ENCODE results near the gene LEFTY2. TPM values are rescaled to one million over a fixed set of nuclear protein-coding genes. Genes with fewer than 3 reads are reported as not detected.

LEFTY2 gene
- total and polyA plus RNA-seq, 2 of the 4 experiments (the other 2 are of a cell fraction), result not detected

GRCh38 chr1:225965231-225965630 is 24.2 kb upstream of the LEFTY2 start:
- Histone ChIP-seq H2BK120ac (ENCODE audit: low read depth, low read length) (no peak overlapping the region), H3K4me3 (ENCODE audit: insufficient read depth, low read depth, low read length) (no peak overlapping the region), H3K9me1 (ENCODE audit: insufficient read depth, low read length) (no peaks in the 10 kb centered on the region), H3K18ac (ENCODE audit: low read depth, low read length) (no peak overlapping the region), H3K9ac (ENCODE audit: low read depth, low read length) (no peak overlapping the region), H3K27me3 (ENCODE audit: control insufficient read depth, insufficient read depth, low read length) (no peaks in the 10 kb centered on the region), H2BK20ac (ENCODE audit: low read depth, low read length) (no peak overlapping the region), H3K4me2 (ENCODE audit: low read depth, low read length) (no peak overlapping the region), H2AK5ac (ENCODE audit: low read depth, low read length) (no peak overlapping the region), H3K4me1 (ENCODE audit: control insufficient read depth, insufficient read depth, low read length) (no peaks in the 10 kb centered on the region), H3K23ac (ENCODE audit: low read depth, low read length) (no peak overlapping the region), H3K4ac (ENCODE audit: low read depth, low read length) (no peak overlapping the region), H3K9me3 (ENCODE audit: control insufficient read depth, insufficient read depth, low read length) (no peaks in the 10 kb centered on the region), H4K91ac (ENCODE audit: insufficient read depth, low read depth, low read length) (no peak overlapping the region), H2AK9ac (replicated peaks; ENCODE audit: low read depth, low read length, poor library complexity) (no peak overlapping the region), H2AFZ (replicated peaks; ENCODE audit: low read length, poor library complexity) (no peak overlapping the region), H3K79me1 (ENCODE audit: low read depth in 1 of 2, low read length in 2 of 2) (no peaks in the 10 kb centered on the region), H3K56ac (ENCODE audit: extremely low read depth, insufficient read depth, low read length) (no peak overlapping the region), H4K20me1 (ENCODE audit: insufficient read depth, low read length) (no peaks in the 10 kb centered on the region), H4K8ac (ENCODE audit: low read depth in 2 of 2, low read length in 2 of 2) (no peak overlapping the region), H4K5ac (ENCODE audit: low read depth, low read length) (no peak overlapping the region), H2BK5ac (ENCODE audit: low read depth, low read length, poor library complexity, severe bottlenecking) (no peak overlapping the region), H3K14ac (replicated peaks; ENCODE audit: low read depth, low read length) (no peak overlapping the region), H3K27ac (ENCODE audit: insufficient read depth, low read length) (no peak overlapping the region), H3K36me3 (ENCODE audit: control insufficient read depth, insufficient read depth, low read length) (no peaks in the 10 kb centered on the region), H2BK15ac (ENCODE audit: low read depth, low read length) (no peak overlapping the region)
- 82% methylated on average over 3 of the region's 5 CpGs; no CpG with 5 or more reads in 1 of the 2 experiments for WGBS, 2 experiments (ENCODE audit: extremely low coverage in 2 of 2, insufficient read length in 1 of 2)
- BruUV-seq (replicated peaks), result no TSS peak
- intact Hi-C loops (cut with micrococcal nuclease) (no loop called here), dilution Hi-C loops (cut with HindIII; ENCODE audit: low sequenced_read_pairs, unreplicated experiment) (no loop called here), in situ Hi-C loops (cut with MboI; ENCODE audit: low sequenced_read_pairs) (no loop called here)
- ATAC-seq (ENCODE audit: low read depth), result no peak
- POLR2A ChIA-PET (ENCODE audit: unreplicated experiment), result no interaction called here
- no peak for DNase-seq
- no peak for TF ChIP-seq POLR2A (IDR thresholded peaks at IDR 0.05; ENCODE audit: low read depth, low read length)
- TF ChIP-seq MXI1 (IDR thresholded peaks at IDR 0.05; ENCODE audit: borderline replicate concordance, low read depth, low read length), result no peak
- no peak for TF ChIP-seq RFX5 (IDR thresholded peaks at IDR 0.05; ENCODE audit: low read depth, low read length)
- CTCF ChIA-PET, result no interaction called here
